Spinal cord (tissue), 10 donors: Measurements from ENCODE around the gene B9D1. TPM values are rescaled to one million over a fixed set of nuclear protein-coding genes. Genes with fewer than 3 reads are reported as not detected.

Source experiments
- DNase-seq, 6 donors: peaks; one replicate each; pipeline versions ENCODE4 v3.0.0 to v3.0.0-alpha.2; 2013 to 2015; ENCODE audit warnings: low spot score in 6 of 6, low read depth in 4 of 6
- H3K27ac ChIP-seq: one replicate; pipeline ENCODE4 v1.5.1; 2013; ENCODE audit warnings: low read depth, low read length, control low read depth
- H3K27me3 ChIP-seq: one replicate; pipeline ENCODE4 v1.6.1; 2013; ENCODE audit warnings: low read length; ENCODE audit not compliant: control insufficient read depth, insufficient read depth
- H3K36me3 ChIP-seq: one replicate; pipeline ENCODE4 v1.6.1; 2013; ENCODE audit warnings: low read length; ENCODE audit not compliant: control insufficient read depth, insufficient read depth
- H3K4me1 ChIP-seq: one replicate; pipeline ENCODE4 v1.6.1; 2013; ENCODE audit warnings: low read length; ENCODE audit not compliant: control insufficient read depth, insufficient read depth
- H3K4me3 ChIP-seq: one replicate; pipeline ENCODE4 v1.5.1; 2013; ENCODE audit warnings: low read depth, low read length, control low read depth
- H3K9me3 ChIP-seq: one replicate; pipeline ENCODE4 v1.6.1; 2013; ENCODE audit warnings: low read length; ENCODE audit not compliant: control insufficient read depth, insufficient read depth
- WGBS: methylation state at CpG from one replicate; pipeline ENCODE4 v1.1.5; 2013; ENCODE audit warnings: missing lambda C conversion rate; ENCODE audit not compliant: insufficient coverage; 5-methylcytosine and 5-hydroxymethylcytosine counted together
- polyA plus RNA-seq, 2 donors: library from polyadenylated mRNA; unstranded; fragments of 120-200 nt; gene quantifications; one replicate each; pipeline ENCODE4 v1.2.1, GENCODE V29; 2013; ENCODE audit not compliant: insufficient read length in 2 of 2
- total RNA-seq, 2 donors: library from RNA; depleted of rRNA in 1 of 2; stranded (reverse); fragments of 120-200 nt in 1 of 2; fragments of >200 nt in 1 of 2; gene quantifications; one replicate each; pipeline versions ENCODE4 v1.2.3 to v1.2.4, GENCODE V29; 2013 to 2014
- donor health status: healthy.

Gene B9D1
- total and polyA plus RNA-seq, 4 donors, result 16.8 to 37.9 (median 31.7) TPM

GRCh38 chr17:19348081-19348650 lies 14.4 kb downstream of the B9D1 start:
- Histone ChIP-seq H3K27ac (no peak overlapping the region), H3K4me1 (peaks cover 32% of the 10 kb centered on the region)
- no CpG with 5 or more reads among the region's 9 CpGs for WGBS

DNA sequence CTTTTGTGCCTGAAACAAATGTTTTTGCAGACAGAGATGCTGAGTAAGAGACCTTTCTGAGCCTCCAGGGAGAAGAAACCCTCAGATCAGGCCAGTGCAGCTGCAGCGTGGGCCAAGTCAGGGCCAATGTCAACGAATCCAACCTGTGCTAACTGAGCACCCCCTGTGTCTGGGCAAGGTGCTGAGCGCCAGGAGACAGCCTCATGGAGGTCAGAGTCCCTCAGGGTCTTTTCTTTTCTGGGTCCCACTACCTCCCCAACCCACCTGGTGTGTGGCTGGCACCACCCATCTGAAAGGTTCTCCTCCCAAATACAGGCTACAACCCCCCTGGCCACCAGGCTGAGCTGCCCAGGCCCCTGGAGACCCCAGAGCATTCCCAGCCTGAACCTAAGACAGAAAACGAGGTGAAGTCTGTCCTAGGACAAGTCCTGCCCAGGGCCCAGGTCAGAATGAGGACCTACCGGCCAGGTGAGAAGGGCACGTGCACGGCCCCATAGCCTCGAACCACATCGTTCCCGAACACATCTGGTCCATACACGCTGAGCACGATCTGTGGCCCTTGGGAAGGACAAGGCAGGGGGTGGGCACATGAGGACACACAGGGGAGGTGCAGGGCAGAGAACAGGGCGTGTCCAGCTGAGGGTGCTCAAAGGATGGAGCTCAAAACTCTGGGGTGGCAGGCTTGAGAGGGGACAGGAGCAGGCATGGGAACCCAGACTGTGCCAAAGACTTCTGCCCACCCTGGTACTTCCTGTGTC lies 15.0 kb downstream of the B9D1 start:
- H3K9me3 ChIP-seq, result no peaks in the 10 kb centered on the region
- H3K27me3 ChIP-seq, result no peaks in the 10 kb centered on the region
- peaks cover 38% of the 10 kb centered on the region for H3K4me1 ChIP-seq
- no peak for DNase-seq
- WGBS, result 90% methylated on average over 13 of the region's 13 CpGs
- H3K4me3 ChIP-seq, result no peak overlapping the region
- H3K27ac ChIP-seq, result no peak overlapping the region
- peaks cover 51% of the 10 kb centered on the region for H3K36me3 ChIP-seq

More at GRCh38 chr17:19348081-19348650, 14.4 kb downstream of the B9D1 start:
- no peak for DNase-seq
- Histone ChIP-seq H3K27me3 (no peaks in the 10 kb centered on the region), H3K36me3 (peaks cover 50% of the 10 kb centered on the region), H3K4me3 (no peak overlapping the region), H3K9me3 (no peaks in the 10 kb centered on the region)

GRCh38 chr17:19346351-19347255 lies 15.9 kb downstream of the B9D1 start:
- peak in 1 of 6 donors; percentile 69 for DNase-seq
- no peak overlapping the region for H3K4me3 ChIP-seq
- no peak overlapping the region for H3K27ac ChIP-seq
- H3K9me3 ChIP-seq, result no peaks in the 10 kb centered on the region
- H3K36me3 ChIP-seq, result peaks cover 52% of the 10 kb centered on the region
- 68% methylated on average over 19 of the region's 19 CpGs for WGBS
- peaks cover 47% of the 10 kb centered on the region for H3K4me1 ChIP-seq
- no peaks in the 10 kb centered on the region for H3K27me3 ChIP-seq

DNA sequence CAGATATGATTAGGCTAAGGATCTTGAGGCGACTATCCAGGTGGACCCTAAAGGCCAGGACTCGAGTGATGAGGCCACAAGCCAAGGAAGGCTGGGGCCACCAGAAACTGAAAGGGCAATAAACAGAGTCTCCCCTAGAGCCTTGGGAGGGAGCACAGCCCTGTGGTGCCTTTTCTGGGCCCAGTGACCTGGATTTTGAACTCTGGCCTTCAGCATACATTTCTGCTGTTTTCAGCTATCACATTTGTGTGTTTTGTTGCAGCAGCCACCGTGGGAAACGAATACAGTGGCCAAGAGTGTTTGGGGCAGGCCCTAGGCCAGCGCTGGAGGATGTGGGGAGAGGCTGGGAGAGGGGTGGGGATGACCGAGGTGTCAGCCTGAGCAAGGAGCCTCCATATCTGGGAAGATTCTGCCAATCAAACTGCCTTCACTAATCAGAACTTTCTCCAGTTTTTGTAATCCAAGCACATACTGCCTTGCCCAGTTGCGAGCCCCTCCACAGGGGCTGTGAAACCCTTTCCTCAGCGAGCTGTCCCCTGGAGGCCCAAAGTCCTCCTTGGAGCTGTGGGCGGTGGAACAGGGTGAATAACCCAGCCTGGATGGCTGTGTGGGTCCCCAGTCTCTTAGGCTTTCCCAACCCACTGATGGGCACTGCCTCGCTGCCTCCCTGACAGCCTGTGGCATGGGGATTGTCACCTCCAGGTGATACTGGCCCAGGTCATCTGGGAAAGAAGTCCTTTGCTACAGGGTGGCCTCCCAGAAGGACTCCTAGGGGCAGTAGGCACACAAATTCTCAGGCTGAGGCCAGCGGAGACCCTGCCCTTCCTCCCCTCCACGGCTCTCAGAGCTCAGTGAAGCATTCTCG lies 16.8 kb downstream of the B9D1 start:
- Histone ChIP-seq H3K4me1 (peaks cover 52% of the 10 kb centered on the region), H3K9me3 (no peaks in the 10 kb centered on the region), H3K4me3 (no peak overlapping the region), H3K27me3 (no peaks in the 10 kb centered on the region), H3K36me3 (peaks cover 54% of the 10 kb centered on the region), H3K27ac (no peak overlapping the region)
- no peak for DNase-seq
- WGBS, result 90% methylated on average over 9 of the region's 13 CpGs

- 91% methylated on average over 7 of the region's 7 CpGs for WGBS
- Histone ChIP-seq H3K27ac (no peak overlapping the region), H3K4me1 (peaks cover 52% of the 10 kb centered on the region)
Measured at GRCh38 chr17:19345067-19345460, 17.5 kb downstream of the B9D1 start.

GRCh38 chr17:19344311-19345066 lies 18.0 kb downstream of the B9D1 start:
- Histone ChIP-seq H3K4me3 (no peak overlapping the region), H3K36me3 (peaks cover 58% of the 10 kb centered on the region), H3K4me1 (peaks cover 52% of the 10 kb centered on the region), H3K27ac (no peak overlapping the region), H3K9me3 (no peaks in the 10 kb centered on the region), H3K27me3 (no peaks in the 10 kb centered on the region)
- 90% methylated on average over 29 of the region's 40 CpGs for WGBS
- DNase-seq, result no peak

More at GRCh38 chr17:19345067-19345460, 17.5 kb downstream of the B9D1 start:
- DNase-seq, result no peak
- no peaks in the 10 kb centered on the region for H3K27me3 ChIP-seq
- no peaks in the 10 kb centered on the region for H3K9me3 ChIP-seq
- H3K36me3 ChIP-seq, result peaks cover 55% of the 10 kb centered on the region
- H3K4me3 ChIP-seq, result no peak overlapping the region

DNA sequence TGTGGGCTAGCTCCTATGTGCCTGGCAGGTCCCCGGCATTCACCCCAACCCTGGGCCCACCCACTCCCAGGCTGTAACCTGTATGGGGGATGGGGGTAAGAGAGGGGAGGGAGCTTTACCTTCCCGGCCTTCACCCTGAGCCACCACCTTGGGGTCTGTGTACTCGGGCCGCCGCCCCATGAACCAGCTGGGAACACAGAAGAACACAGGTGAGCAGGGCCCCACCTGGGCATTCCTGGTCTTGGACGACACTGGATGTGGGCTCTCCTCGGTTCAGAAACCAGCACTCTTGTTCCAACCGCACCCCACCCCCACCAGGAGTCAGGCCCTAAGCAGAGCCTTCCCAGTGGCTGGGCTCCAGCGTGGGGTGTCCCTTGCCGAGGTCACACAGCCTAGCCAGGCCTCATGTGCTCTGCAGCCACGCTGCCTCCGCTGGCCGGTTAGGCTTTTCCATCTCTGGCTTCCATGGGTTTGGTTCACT lies 18.8 kb downstream of the B9D1 start:
- WGBS, result 83% methylated on average over 11 of the region's 13 CpGs
- H3K27me3 ChIP-seq, result no peaks in the 10 kb centered on the region
- H3K4me3 ChIP-seq, result no peak overlapping the region
- H3K9me3 ChIP-seq, result no peaks in the 10 kb centered on the region
- no peak for DNase-seq
- H3K27ac ChIP-seq, result peak overlapping the region; percentile 33
- H3K36me3 ChIP-seq, result peaks cover 55% of the 10 kb centered on the region
- H3K4me1 ChIP-seq, result peaks cover 52% of the 10 kb centered on the region

DNA sequence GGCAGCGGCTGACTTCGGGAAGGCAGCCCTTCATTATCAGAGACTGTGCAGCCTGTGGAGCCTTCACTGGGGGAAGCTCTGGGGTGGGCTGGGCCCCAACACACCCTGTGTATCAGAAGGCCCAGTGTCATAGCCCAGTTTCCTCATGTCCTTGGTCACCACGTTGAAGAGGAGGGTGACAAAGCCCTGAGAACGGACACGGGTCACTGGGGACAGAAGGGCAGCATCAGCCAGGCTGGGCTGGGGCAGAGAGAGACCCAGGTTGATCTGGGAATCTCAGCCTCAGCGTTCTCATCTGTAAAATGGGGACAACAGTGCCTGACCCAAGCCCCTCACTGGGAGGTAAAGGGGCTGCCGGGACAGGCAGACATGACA lies 19.3 kb downstream of the B9D1 start:
- Histone ChIP-seq H3K4me1 (peaks cover 57% of the 10 kb centered on the region), H3K4me3 (no peak overlapping the region), H3K36me3 (peaks cover 55% of the 10 kb centered on the region), H3K27ac (no peak overlapping the region), H3K9me3 (no peaks in the 10 kb centered on the region), H3K27me3 (no peaks in the 10 kb centered on the region)
- 92% methylated on average over 7 of the region's 7 CpGs for WGBS
- DNase-seq, result no peak
